Adrenal gland (tissue), 5 donors: ENCODE measurements around the gene TEX13C.

Source experiments
- POLR2A ChIP-seq, 2 donors: fragments of 450-650 bp; IDR thresholded peaks; one replicate each; pipeline ENCODE4 v1.6.1; 2017; ENCODE audit warnings: antibody characterized with exemption in 2 of 2, mild to moderate bottlenecking in 2 of 2, moderate library complexity in 1 of 2
- TF ChIP-seq, protein P1 (sequence below), 6 experiments: fragments of 450-650 bp in 4 of 6; fragments of 200-600 bp in 2 of 6; sonication (generic) in 1 of 6; IDR thresholded peaks; 1 replicate in 5 of 6; 2 replicates in 1 of 6; pipeline versions ENCODE4 v1.5.1 to v1.8.0; 2016 to 2021; ENCODE audit warnings: antibody characterized with exemption in 6 of 6, mild to moderate bottlenecking in 2 of 6, moderate library complexity in 1 of 6
- donor health status: DM: no; HTN: no; CAD: no.

DNA sequence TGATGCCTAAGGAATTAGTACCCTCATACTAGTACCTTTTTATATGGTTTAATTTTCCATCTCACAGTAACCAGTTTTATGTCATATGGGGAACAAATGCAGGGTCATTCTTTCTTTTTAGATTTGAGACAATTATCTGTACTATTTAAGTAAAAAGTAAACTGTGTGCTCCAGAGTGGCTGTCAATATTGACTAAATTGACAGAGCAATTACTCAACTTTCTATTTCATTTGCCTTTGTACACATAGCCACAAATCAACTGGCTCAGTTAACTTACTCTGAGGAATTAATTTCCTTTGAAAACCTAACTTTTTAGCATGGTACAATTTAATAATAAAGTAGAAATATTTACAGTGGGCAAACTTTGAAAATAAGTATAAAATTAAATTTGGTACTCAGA, 28.5 kb upstream of the TEX13C start:
- TF ChIP-seq, protein P1, sequence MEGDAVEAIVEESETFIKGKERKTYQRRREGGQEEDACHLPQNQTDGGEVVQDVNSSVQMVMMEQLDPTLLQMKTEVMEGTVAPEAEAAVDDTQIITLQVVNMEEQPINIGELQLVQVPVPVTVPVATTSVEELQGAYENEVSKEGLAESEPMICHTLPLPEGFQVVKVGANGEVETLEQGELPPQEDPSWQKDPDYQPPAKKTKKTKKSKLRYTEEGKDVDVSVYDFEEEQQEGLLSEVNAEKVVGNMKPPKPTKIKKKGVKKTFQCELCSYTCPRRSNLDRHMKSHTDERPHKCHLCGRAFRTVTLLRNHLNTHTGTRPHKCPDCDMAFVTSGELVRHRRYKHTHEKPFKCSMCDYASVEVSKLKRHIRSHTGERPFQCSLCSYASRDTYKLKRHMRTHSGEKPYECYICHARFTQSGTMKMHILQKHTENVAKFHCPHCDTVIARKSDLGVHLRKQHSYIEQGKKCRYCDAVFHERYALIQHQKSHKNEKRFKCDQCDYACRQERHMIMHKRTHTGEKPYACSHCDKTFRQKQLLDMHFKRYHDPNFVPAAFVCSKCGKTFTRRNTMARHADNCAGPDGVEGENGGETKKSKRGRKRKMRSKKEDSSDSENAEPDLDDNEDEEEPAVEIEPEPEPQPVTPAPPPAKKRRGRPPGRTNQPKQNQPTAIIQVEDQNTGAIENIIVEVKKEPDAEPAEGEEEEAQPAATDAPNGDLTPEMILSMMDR (IDR thresholded peaks at IDR 0.05): no peak
- no peak for TF ChIP-seq POLR2A (IDR thresholded peaks at IDR 0.05)
